ENCODE data around the gene GPC6.

The GPC6 gene

DNA sequence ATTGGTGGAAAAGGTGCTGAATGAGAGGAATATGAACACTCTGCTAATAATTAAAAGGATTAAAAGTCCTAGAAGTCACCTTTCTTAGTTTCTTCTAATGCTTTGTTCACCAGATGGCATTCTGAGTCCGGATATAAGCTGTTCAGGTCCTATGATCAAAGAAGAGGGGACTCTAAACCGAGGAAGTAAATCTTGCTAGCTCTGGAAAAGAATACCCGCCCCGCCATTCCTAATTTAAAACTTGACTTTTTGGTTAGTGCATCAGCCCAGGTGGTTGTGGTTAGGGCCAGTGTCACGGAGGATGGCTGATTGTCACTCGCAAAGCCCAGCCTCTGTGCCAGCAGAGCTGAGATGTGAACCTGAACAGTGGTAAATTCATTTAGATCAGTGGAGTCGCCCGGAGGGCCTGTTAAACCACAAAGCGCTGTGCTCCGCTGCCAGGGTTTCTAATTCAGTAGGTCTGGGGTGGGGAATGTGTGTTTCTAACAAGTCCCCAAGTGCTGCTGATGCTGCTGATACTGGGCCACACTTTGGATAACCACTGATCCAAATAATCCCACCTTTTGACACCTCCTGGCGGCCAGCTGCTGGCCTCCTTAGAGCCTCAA, 827.5 kb downstream of the GPC6 start:
- H3K27ac ChIP-seq (replicated peaks) = no peak overlapping the region
- no peak for TF ChIP-seq SPI1 (IDR thresholded peaks at IDR 0.05; ENCODE audit: borderline replicate concordance, low read depth)
- TF ChIP-seq GABPA (IDR thresholded peaks at IDR 0.05; ENCODE audit: low read depth) = no peak
- TF ChIP-seq, protein P1, sequence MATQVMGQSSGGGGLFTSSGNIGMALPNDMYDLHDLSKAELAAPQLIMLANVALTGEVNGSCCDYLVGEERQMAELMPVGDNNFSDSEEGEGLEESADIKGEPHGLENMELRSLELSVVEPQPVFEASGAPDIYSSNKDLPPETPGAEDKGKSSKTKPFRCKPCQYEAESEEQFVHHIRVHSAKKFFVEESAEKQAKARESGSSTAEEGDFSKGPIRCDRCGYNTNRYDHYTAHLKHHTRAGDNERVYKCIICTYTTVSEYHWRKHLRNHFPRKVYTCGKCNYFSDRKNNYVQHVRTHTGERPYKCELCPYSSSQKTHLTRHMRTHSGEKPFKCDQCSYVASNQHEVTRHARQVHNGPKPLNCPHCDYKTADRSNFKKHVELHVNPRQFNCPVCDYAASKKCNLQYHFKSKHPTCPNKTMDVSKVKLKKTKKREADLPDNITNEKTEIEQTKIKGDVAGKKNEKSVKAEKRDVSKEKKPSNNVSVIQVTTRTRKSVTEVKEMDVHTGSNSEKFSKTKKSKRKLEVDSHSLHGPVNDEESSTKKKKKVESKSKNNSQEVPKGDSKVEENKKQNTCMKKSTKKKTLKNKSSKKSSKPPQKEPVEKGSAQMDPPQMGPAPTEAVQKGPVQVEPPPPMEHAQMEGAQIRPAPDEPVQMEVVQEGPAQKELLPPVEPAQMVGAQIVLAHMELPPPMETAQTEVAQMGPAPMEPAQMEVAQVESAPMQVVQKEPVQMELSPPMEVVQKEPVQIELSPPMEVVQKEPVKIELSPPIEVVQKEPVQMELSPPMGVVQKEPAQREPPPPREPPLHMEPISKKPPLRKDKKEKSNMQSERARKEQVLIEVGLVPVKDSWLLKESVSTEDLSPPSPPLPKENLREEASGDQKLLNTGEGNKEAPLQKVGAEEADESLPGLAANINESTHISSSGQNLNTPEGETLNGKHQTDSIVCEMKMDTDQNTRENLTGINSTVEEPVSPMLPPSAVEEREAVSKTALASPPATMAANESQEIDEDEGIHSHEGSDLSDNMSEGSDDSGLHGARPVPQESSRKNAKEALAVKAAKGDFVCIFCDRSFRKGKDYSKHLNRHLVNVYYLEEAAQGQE (IDR thresholded peaks at IDR 0.05; ENCODE audit: insufficient replicate concordance, low read depth) = no peak
- TF ChIP-seq, protein P2, sequence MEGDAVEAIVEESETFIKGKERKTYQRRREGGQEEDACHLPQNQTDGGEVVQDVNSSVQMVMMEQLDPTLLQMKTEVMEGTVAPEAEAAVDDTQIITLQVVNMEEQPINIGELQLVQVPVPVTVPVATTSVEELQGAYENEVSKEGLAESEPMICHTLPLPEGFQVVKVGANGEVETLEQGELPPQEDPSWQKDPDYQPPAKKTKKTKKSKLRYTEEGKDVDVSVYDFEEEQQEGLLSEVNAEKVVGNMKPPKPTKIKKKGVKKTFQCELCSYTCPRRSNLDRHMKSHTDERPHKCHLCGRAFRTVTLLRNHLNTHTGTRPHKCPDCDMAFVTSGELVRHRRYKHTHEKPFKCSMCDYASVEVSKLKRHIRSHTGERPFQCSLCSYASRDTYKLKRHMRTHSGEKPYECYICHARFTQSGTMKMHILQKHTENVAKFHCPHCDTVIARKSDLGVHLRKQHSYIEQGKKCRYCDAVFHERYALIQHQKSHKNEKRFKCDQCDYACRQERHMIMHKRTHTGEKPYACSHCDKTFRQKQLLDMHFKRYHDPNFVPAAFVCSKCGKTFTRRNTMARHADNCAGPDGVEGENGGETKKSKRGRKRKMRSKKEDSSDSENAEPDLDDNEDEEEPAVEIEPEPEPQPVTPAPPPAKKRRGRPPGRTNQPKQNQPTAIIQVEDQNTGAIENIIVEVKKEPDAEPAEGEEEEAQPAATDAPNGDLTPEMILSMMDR (IDR thresholded peaks at IDR 0.05; ENCODE audit: insufficient read depth, low read length) = no peak
- no peak for TF ChIP-seq POLR2AphosphoS5 (IDR thresholded peaks at IDR 0.05; ENCODE audit: low read depth)
- DNase-seq (ENCODE audit: low read depth in 1 of 2, low spot score in 1 of 2) = no peak
- H3K27me3 ChIP-seq (ENCODE audit: insufficient read depth, poor library complexity, severe bottlenecking) = no peaks in the 10 kb centered on the region
- no peak overlapping the region for H3K4me3 ChIP-seq (replicated peaks; ENCODE audit: insufficient read depth, low read length)

DNA sequence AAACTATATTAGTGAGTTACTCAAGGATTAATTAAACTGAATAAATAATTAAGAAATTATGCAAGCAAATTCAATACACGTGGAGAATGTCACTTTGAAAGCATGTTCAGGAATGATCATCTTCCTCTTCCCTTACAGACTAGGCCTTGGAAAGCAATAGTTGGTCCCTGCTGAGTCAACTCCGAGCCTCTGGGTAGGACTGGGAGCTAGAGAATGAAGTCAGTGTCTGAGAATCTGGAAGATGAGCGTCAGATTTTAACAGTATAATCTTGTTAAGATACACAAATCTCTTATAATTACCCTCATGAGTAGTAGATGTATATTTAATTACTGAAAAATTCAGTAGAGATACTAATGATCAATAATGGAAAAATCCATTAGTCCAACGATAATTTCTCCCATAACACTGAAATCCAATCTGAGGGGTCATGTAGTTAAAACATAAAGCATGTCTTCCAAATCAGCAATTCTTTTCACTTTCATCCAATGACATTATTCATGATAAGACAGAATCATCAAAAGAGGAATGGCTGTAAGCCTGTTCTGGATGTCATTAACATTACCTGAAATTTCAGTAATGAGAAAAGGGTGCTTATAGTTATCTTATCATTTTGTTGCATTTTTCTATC, 829.9 kb downstream of the GPC6 start:
- no peak overlapping the region for H3K4me3 ChIP-seq (replicated peaks; ENCODE audit: insufficient read depth, low read length)
- H3K27me3 ChIP-seq (ENCODE audit: insufficient read depth, poor library complexity, severe bottlenecking) = no peaks in the 10 kb centered on the region
- no peak for DNase-seq (ENCODE audit: low read depth in 1 of 2, low spot score in 1 of 2)
- TF ChIP-seq, protein P2 (IDR thresholded peaks at IDR 0.05; ENCODE audit: insufficient read depth, low read length) = no peak
- TF ChIP-seq POLR2AphosphoS5 (IDR thresholded peaks at IDR 0.05; ENCODE audit: low read depth) (no peak), GABPA (IDR thresholded peaks at IDR 0.05; ENCODE audit: low read depth) (no peak), SPI1 (IDR thresholded peaks at IDR 0.05; ENCODE audit: borderline replicate concordance, low read depth) (no peak)
- TF ChIP-seq, protein P1 (IDR thresholded peaks at IDR 0.05; ENCODE audit: insufficient replicate concordance, low read depth) = no peak
- H3K27ac ChIP-seq (replicated peaks) = no peak overlapping the region

DNA sequence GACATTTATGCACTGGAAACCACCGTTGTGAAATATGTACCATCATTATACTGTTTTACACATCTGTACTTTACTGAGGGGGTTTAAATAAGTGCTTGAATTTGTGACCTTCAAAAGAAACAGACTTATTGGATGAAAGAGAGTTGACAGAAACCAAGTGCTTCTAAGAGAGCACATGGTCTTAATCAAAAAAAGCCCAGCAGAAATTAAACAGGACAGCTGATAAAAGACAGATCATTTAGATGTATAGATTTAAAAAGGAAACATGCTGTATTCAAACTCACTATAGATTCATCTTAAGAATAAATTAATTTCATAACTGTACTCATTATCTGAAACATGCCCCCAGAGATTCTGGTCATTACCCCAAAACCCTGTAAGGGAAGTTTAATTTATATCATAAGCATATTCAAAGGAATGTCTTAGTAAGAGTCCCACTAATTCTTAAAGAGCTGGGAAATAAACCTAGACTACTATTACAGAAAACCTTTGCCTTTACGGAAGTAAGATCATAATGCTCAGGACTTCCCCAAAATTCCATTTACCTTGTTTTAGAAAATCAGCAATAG, 831.1 kb downstream of the GPC6 start:
- no peaks in the 10 kb centered on the region for H3K27me3 ChIP-seq (ENCODE audit: insufficient read depth, poor library complexity, severe bottlenecking)
- no peak overlapping the region for H3K4me3 ChIP-seq (replicated peaks; ENCODE audit: insufficient read depth, low read length)
- H3K27ac ChIP-seq (replicated peaks) = no peak overlapping the region
- TF ChIP-seq GABPA (IDR thresholded peaks at IDR 0.05; ENCODE audit: low read depth) = no peak
- no peak for TF ChIP-seq POLR2AphosphoS5 (IDR thresholded peaks at IDR 0.05; ENCODE audit: low read depth)
- TF ChIP-seq, protein P1 (IDR thresholded peaks at IDR 0.05; ENCODE audit: insufficient replicate concordance, low read depth) = no peak
- no peak for TF ChIP-seq SPI1 (IDR thresholded peaks at IDR 0.05; ENCODE audit: borderline replicate concordance, low read depth)
- TF ChIP-seq, protein P2 (IDR thresholded peaks at IDR 0.05; ENCODE audit: insufficient read depth, low read length) = no peak
- no peak for DNase-seq (ENCODE audit: low read depth in 1 of 2, low spot score in 1 of 2)

Data from HL-60 (cell line).